Measurements from ENCODE around the gene UBE2D2.

DNA sequence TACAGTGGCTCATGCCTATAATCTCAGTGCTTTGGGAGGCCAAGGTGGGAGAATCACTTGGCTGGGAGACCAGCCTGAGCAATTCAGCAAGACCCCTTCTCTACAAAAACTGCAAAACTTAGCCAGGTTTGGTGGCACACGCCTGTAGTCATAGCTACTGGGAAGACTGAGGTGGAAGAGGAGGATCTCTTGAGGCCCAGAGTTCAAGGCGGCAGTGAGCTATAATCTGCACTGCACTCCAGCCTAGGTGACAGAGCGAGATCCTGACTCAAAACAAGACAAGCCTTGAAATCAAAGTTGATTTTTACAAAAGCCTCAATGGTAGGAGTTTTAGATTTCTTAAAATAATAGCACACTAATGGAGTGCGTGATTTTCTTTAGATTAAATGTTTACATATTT lies 14.6 kb downstream of the UBE2D2 start:
- no peak for TF ChIP-seq POLR2AphosphoS5 (IDR thresholded peaks at IDR 0.05)
- TF ChIP-seq, protein P1, sequence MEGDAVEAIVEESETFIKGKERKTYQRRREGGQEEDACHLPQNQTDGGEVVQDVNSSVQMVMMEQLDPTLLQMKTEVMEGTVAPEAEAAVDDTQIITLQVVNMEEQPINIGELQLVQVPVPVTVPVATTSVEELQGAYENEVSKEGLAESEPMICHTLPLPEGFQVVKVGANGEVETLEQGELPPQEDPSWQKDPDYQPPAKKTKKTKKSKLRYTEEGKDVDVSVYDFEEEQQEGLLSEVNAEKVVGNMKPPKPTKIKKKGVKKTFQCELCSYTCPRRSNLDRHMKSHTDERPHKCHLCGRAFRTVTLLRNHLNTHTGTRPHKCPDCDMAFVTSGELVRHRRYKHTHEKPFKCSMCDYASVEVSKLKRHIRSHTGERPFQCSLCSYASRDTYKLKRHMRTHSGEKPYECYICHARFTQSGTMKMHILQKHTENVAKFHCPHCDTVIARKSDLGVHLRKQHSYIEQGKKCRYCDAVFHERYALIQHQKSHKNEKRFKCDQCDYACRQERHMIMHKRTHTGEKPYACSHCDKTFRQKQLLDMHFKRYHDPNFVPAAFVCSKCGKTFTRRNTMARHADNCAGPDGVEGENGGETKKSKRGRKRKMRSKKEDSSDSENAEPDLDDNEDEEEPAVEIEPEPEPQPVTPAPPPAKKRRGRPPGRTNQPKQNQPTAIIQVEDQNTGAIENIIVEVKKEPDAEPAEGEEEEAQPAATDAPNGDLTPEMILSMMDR (IDR thresholded peaks at IDR 0.05): no peak
